Amniotic stem cell (primary cell): ENCODE measurements around the gene BRD7.

Experiments used
- DNase-seq: peaks from one replicate; lab custom pipeline; 2025; lab: John Stamatoyannopoulos, UW

The BRD7 gene

GRCh38 chr16:50288920-50289319, 79.9 kb downstream of the BRD7 start:
- no peak for DNase-seq

GRCh38 chr16:50288026-50288425, 80.8 kb downstream of the BRD7 start:
- no peak for DNase-seq

GRCh38 chr16:50286681-50287080, 82.1 kb downstream of the BRD7 start:
- DNase-seq = no peak

- no peak for DNase-seq
Observed at GRCh38 chr16:50285406-50286003, 83.3 kb downstream of the BRD7 start.

GRCh38 chr16:50284131-50284911, 84.5 kb downstream of the BRD7 start:
- no peak for DNase-seq

- no peak for DNase-seq
Observed at GRCh38 chr16:50282955-50283631, 85.7 kb downstream of the BRD7 start.

GRCh38 chr16:50282010-50282538, 86.7 kb downstream of the BRD7 start:
- no peak for DNase-seq

- DNase-seq = no peak
Observed at GRCh38 chr16:50281391-50282009, 87.3 kb downstream of the BRD7 start.

GRCh38 chr16:50280932-50281331, 87.9 kb downstream of the BRD7 start:
- no peak for DNase-seq

GRCh38 chr16:50279504-50279865, 89.3 kb downstream of the BRD7 start:
- no peak for DNase-seq

GRCh38 chr16:50278251-50278650, 90.5 kb downstream of the BRD7 start:
- DNase-seq = no peak

GRCh38 chr16:50276801-50277555, 91.8 kb downstream of the BRD7 start:
- DNase-seq = no peak

- no peak for DNase-seq
Observed at GRCh38 chr16:50276326-50276640, 92.5 kb downstream of the BRD7 start.

- DNase-seq = no peak
Observed at GRCh38 chr16:50275428-50276325, 93.1 kb downstream of the BRD7 start.

GRCh38 chr16:50275098-50275415, 93.7 kb downstream of the BRD7 start:
- DNase-seq = no peak

GRCh38 chr16:50274326-50275097, 94.3 kb downstream of the BRD7 start:
- no peak for DNase-seq

GRCh38 chr16:50273888-50274325, 94.9 kb downstream of the BRD7 start:
- DNase-seq = no peak

GRCh38 chr16:50273382-50273690, 95.5 kb downstream of the BRD7 start:
- no peak for DNase-seq

- no peak for DNase-seq
Observed at GRCh38 chr16:50272687-50273381, 96.0 kb downstream of the BRD7 start.

GRCh38 chr16:50272111-50272571, 96.6 kb downstream of the BRD7 start:
- no peak for DNase-seq
